NCI-H2196 treated with DMSO at 0.1 percent for 48 hours (cell line): Measurements from ENCODE around the gene SPACA4.

Source experiments
- DNase-seq: peaks from one replicate; lab custom pipeline; 2025; ENCODE audit not compliant: unreplicated experiment; lab: John Stamatoyannopoulos, UW

Gene SPACA4

DNA sequence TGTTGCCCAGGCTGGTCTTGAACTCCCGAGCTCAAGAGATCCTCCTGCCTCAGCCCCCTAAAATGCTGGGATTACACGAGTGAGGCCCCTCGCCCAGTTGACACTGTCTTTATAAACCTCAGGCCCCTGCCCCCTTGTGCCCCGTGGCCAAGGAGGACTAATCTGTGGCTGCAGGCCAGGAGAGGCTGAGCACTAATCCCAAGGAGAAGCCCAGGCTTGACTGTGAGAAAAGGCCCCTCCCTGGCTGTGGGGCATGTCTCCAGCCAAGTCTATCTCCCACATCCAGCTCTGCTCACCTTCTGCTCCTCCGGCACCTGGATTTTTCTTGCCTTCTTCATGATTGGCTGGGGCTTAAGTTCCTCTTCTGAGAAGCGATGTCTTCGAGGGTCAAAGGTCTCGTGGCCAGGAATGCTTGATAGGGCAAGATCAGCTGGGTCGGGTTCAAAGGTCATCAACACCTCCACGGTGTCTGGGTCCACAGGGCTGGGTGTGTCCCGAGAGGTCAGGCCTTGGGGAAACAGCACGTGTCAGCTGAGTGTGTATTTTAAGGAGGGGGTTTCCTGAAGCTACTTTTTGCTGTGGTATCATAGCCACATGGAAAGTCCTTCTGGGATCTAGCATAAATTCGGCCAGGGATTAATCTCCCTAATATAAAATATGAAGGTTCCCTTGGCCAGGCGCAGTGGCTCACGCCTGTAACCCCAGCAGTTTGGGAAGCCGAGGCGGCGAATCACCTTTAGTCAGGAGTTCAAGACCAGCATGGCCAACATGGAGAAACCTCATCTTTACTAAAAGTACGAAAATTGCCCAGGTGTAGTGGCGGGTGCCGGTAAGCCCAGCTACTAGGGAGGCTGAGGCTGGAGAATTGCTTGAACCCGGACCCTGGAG, 26.9 kb downstream of the SPACA4 start:
- no peak for DNase-seq

DNA sequence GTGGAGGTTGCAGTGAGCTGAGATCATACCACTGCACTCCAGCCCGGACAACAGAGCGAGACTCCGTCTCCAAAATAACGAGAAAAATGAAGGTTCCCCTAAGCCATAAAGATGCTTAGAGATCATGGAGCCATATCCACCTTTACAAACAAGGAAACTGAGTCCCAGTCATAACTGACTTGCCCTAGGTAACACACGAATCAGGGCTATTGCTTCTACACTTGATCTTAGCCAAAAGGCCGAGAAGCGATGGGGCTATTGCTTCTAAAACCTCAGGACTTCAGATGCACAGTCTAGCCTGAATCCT, 27.4 kb downstream of the SPACA4 start:
- DNase-seq = no peak

DNA sequence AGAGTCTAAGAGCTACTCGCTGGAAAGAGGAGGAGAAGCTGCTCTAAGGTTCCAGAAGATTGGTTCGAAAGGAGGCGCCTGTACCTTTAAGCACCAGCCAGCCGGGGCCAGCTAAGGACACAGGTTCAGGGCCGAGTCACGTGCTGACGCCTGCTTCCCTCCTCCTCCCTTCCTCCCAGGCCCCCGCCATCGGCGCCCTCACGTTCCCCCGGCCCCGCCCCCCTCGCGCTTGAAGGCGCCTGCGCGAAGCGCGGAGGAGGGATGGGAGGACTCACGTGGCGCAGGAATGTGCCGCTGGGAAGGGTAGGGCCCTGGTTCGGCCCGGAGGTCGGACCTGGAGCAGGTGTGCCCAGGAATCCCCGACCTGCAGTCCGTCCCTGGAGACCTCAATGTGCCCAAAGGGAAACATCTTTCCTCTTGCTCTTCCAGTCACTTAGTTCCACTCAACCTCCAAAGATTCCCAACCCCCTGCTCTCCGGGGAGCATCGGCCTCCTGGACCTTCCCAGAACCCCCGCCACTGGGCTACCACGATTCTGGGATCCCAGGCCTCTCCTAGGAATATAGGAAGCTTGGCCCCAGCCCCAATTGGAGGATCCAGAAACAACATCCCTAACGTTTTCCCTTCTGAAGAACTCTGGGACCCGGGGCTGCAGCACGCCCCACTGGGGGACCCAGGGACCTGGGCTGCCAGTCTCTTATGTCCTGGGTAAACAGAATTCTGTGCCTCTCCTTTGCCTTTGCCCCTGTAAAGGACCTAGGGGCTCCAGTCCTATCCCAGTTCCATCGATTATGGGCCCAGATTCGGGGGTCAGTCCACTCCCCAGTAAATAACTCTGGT, 28.1 kb downstream of the SPACA4 start:
- peak; percentile 97 for DNase-seq

DNA sequence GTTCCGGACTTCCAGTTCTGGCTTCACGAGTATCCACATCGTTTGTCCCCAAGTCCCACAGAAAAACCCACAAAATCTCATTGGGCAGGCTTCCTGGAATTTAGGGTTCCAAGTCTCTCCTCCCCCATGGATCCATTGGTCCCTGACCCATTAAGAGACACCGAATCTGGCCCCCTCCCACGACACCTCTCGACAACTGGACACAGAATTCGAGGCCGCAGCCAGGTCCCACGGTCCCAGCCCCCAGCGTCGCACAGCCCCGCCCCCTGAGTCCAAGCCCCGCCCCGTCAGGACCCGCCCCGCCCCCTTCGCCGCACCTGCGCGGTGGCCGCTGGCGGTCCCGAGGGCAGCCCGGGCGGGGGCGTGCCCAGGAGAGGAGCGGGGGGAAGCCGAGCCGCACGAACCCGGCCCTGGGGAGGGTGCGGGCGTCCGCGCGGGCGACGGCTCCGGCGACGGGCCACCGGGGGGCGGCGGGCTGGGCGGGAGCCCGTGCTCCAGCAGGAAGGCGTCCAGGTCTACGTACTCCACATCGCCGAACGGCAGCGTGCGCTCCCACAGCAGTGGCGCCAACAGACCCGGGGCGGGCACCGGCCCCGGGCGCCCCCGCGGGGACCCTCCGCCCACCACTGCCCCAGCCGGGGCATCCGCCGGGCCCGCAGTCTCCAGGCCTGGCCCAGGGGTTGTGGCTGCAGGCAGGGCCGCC, 28.9 kb downstream of the SPACA4 start:
- DNase-seq = peak; percentile 33

DNA sequence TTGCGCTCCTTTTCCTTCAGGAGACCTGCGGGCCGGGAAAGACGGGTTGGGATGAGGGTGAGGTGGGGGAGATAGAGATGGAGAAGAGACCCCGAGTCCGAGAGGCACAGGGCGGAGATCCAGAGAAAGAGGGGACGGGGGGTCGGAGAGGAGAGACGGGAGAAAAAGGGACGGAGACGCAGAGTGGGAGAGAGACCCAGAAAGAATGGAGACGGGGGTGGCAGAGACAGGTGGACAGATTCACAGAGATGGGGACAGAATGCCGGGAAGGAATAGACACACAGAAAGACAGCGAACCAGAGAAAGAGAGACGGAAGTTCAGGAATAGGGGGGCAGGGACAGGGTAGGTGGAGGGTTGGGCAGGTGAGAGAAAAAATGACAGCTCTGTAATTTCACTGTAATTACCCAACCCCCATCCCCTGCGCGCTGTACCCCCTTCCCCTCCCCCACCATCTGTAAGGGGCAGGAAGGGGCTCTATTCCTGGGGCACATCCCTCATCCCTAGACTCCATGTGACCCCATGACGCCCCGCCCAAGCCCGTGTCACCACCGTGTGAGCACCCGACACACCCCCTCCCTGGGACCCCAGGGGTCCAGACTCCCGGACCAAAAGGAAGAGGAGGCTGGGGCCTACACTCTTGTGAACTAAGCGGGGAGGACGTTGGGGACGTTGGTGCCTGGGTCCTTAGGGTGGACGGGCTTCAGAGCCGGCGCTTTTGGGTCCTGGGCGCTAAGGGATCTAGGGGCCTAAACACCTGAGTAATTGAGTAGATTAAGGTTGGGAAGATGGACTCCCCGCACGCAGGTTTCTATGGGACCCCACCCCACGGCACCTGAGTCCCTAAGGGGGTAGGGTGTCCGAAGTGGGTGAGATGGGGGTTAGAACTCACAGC, 29.7 kb downstream of the SPACA4 start:
- DNase-seq = no peak

DNA sequence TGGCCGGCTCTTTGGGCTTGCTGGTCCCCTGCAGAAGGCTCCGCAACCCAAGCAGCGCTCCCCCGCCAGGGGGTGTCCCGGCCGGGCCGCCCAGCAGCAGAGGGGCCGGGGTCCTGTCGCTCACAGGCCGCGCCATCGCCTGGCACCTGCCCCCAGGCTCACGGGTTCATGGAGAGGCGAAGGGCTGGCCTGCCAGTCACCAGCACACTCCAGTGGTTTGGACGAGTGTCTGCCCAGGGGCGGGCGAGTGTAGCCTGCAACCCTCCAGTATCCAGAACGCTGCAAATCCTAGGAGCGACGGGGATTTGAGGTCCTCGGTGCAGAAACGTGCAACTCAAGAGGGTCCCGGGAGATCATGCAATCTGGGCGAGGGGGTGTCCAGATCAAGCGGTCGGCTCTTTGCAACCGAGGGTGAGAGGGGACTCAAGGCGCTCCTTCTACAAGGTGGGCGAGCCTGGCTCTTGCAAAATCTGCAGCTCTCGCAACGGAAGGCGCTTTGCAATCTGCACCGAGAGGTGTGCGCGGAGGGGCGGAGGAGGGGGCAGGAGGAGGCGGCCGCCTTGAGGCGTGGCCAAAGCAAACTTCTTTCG, 30.4 kb downstream of the SPACA4 start, which contains the start of gene DBP:
TSS of gene DBP (minus strand) at position 521 of the 590 bp plus-strand sequence. CDS start at position 136, 385 bp downstream.
- DNase-seq = no peak

DNA sequence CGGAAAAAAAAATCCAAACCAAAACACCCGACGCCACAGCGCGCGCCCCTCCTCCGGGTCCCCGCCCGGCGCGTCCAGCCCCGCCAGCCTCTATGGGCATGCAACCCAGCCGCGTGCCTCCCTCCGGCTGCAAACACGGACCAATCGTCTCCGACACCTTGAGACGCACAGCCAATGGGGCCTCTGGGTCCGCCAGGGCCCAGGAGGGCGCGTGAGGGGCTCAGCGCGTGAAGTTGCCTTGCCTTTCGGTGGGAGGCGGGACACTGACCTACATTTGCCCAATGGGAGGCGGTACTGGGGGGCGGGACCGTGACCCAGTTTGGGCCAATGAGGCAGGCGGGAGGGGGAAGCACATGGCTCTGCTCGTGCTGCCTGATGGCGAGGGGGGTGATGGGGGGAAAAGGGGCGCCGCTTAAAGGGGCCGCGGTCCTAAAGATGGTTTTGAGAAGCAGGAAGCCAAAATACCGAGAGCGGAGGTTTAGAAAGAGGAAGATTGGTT, 31.0 kb downstream of the SPACA4 start:
- DNase-seq = peak; percentile 99

DNA sequence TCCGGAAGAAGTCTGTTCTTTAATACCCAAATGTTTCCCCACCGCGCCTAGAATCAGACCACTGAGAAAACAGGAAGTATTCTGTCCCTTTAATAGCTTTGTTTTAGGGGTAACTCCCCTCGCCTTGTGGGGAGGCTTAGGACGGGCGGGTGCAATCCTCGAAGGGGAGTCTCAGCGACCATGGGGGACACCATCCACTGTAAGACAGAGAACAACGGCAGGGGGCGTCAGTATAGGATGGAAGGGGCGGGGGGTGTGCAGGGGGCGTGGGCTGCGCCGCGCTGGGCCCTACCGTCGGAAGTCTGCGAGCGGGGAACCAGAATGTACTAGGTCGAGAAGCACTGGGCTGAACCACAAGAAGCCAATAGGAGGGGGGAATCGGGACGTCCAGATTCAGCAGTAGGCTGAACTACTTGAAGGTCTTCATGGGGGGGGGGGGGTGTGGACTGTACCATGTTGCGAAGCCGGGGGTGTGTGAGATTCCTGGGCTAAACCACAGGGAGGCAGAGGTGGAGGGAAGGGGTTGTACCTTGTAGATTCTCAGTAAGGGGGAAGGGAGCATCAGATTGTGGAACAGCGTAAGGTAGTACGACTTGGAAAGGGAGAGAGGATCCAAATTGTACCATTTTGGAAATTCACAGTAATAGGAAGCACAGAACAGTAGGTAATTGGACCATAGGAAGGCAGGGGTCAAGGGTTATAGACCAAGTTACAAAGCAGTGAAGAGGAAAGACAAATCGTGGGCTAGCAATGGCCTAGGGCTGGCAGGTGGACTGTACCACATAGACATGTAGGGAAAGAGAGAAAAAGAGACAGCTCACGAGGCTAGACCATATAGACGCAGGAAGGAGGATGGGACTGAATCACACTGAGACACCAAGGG, 31.6 kb downstream of the SPACA4 start:
- peak; percentile 95 for DNase-seq

DNA sequence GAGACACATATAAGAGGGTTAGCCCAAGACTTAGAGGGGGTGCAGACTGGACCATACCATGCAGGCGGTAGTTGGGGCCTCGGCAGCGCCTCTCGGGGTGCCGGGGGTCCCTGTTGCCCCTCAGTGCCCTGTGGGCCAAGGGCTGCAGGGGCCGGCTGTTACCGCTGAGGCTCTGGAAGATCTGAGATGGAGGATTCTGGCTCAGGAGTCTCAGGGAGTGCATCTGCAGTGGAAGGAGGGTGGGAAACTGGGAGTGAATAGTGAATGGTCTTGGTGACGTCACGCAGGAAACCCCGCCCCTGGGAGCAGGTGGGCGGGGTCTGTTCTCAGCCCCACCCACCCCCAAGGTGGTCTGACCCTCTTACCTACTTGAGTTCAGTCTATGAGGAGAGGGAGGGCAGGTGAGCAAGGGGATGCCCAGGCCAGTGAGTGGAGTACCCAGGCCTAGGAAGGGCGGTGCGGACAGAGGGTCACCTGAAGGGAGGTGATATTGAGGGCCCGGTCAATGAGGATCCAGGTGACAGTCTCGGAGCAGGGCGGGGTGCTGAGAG, 32.4 kb downstream of the SPACA4 start:
- DNase-seq = no peak

DNA sequence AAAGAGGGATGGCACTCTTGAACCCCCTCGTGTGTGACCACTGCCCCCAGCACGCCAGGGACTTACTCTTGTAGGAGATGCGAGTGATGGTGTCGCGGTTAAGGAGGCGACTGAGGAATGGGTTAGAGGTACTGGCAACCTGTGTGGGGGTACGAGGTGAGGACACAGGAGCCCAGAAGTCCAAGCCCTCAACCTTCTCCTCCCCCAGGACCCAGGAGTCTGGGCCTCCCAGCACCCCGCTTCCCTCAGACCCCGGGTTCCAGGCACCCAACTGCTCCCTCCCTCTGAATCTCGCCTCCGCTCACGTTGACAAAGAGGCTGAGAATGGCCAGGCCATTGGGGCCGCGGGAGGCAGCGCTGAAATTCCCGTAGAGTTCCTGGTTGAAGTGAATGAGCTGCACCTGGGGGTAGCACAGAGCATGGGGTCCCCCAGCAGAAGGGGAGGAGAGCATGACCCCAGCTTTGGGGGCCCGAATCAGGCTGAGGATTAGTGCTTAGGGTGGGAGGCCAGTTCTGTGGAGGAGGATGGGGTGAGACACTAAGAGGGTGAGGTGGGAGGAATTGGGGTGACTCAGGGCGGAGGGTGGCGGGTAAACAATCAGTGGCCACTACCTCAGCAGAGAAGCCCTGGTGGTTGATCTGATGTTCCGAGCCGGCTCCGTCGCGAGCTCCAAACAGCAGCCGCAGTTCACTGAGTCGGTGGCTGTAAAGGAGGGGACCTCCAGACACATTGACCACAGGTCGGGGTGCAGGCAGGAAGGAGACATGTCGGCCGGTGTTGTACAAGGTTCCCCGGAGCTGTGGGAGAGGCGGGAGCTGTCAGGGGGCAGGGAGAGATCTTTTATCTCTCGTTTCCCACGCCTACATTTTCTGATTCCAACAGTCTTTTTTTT, 33.2 kb downstream of the SPACA4 start:
- no peak for DNase-seq

DNA sequence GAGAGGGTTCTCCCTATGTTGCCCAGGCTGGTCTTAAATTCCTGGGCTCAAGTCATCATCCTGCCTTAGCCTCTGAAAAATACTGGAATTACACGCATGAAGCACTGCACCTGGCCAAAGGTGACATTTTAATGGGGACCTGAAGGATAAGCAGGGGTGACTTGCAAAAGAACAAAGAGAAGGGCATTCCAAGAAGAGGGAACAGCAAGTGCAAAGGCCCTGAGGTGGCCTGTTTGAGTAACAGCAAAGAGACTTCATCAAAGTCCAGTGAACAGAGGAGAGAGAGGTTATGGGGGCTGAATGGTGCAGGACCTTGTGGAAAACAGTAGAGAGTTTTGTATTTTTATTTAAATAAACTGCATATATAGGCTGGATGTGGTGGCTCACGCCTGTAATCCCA, 35.3 kb downstream of the SPACA4 start:
- no peak for DNase-seq

DNA sequence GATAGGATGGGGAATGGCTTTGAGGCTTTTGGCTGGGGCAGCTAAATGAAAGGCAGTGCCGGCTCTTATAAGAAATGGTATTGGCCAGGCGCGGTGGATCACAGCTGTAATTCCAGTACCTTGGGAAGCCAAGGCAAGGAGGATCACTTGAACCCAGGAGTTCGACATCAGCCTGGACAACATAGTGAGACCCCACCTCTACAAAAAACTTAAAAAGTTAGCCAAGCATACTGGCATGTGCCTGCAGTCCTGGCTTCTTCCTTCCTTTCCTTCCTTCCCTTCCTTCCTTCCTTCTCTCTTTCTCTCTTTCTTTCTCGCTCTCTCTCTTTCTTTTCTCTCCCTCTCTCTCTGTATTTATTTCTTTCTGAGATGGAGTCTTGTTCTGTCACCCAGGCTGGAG, 36.3 kb downstream of the SPACA4 start:
- DNase-seq = no peak

DNA sequence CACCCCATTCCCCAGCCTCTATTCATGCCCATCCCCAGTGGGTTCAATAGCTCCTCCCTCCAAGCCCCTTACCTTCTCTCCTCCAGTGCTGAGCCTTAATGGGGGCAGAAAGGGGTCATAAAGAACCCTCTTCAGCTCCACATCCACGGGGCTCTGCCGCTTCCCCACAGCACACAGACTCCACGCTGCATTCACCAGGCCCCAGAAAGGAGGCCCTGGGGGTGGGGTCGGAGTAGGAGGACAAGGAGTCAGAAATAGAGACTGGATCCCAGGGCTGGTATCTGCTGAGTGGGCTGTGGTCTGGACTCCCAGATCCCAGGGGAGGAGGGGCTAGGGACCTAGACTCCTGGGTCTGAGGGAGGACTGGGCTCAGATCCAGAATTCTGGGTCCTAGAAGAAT, 37.8 kb downstream of the SPACA4 start:
- DNase-seq = no peak

DNA sequence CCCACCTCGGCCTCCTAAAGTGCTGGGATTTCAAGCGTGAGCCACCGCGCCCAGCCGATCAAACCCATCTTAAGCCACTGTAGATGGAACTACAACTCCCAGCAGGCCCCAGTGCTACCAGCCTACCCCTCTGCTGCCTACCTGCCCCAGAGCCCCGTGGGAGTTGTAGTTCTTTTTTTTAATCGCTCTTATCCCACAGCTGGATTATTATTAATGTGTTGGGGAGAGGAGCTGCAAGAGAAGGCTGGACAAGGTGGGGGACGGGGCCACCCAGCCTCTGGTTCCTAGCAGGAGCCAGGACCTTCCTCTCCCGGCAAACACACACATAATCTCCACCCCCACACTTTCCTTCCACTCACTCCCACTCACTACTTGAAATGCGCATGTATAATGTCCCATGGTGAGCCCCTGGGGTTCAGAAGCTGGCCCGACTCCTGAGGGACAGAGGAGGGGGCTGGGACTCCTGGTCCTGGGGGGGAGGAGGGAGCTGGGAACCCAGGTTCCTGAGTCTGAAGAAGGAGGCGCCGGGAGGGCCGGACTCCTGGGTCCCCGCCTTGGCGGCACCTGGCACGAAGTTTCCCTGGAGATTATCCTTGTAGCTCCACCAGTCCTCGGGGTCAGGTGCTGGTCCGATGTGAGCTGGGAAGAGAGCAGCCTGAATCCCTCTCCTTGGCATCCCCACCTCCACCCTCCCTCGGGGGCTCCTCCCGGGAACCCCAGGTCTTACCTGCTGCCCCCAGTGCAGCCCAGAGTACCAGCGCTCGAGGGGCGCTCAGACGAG, 38.5 kb downstream of the SPACA4 start:
- peak; percentile 79 for DNase-seq

DNA sequence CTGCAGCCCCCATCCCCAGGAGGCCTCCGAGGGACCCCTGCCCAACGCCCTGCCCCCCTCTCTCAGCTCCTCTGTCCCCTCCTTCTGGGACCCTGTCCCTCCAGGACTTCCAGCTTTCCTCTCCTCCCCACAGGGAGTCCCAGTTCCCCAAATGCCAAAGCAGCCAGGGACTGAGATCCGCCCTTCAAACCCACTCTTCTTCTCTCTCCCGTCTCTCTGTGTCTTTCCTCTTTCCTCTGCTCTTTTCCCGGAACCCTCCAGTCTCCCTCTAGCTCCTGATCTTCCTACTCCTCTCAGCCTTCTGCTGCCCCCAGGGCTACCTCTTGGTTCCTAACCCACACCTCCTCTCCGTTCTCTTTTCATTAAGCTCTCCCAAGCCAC, 39.1 kb downstream of the SPACA4 start:
- no peak for DNase-seq

DNA sequence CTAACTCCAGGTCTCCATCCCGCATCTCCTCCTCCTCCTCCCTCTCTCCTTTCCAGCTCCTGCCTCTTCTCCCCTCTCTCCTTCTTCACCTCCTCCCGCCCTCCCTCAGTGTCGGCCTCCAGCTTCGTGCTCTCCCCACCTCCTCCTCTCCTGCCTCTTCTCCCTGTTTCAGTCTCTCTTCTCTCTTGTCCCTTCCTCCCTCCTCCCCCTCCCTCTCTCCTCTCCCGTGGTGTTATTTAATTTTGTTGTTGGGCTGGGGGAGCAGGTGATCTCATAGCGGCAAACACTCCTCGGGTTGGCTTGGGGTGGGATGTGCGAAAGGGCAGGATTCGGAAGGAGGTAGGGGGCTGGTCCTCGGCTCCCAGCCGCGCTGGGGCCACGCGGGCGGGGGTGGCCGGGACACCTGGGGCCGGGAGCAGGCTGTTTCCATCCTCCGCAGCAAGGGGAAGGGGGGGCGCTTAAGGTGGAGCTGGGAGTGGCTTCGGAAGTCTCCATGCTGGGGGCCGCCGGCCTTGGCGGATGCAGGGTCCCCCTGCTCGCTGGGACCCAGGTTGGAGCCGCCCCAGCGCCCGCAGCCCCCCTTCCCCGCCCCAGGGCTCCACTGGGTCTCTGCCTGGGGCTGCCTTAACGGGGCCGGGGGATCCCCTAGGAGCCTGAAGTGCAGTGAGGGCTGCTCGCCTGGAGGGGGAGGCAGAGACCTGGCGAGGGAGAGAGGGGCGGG, 39.6 kb downstream of the SPACA4 start, which contains the start of gene CA11:
TSS of gene CA11 (minus strand) at position 187 of the 721 bp plus-strand sequence. CDS start 555 bp downstream, outside the sequence.
- peak; percentile 90 for DNase-seq
